Parathyroid adenoma (tissue), 2 donors: ENCODE results near the gene ITPKB.

Experiments used
- H2AFZ ChIP-seq: fragments of 300-600 bp; sonication (generic); one replicate; pipeline ENCODE4 v1.7.0; 2017; ENCODE audit warnings: antibody characterized with exemption, mild to moderate bottlenecking
- H3K27ac ChIP-seq: fragments of 300-600 bp; sonication (generic); one replicate; pipeline ENCODE4 v1.7.0; 2017
- H3K27me3 ChIP-seq: fragments of 300-600 bp; sonication (generic); one replicate; pipeline ENCODE4 v1.7.0; 2017; ENCODE audit warnings: low read length; ENCODE audit not compliant: control insufficient read depth, insufficient read depth
- H3K36me3 ChIP-seq: fragments of 300-600 bp; sonication (generic); one replicate; pipeline ENCODE4 v1.7.0; 2017; ENCODE audit warnings: low read length; ENCODE audit not compliant: control insufficient read depth, insufficient read depth
- H3K4me1 ChIP-seq: fragments of 300-600 bp; sonication (generic); one replicate; pipeline ENCODE4 v1.7.0; 2017; ENCODE audit warnings: control low read depth
- H3K4me2 ChIP-seq: fragments of 300-600 bp; sonication (generic); one replicate; pipeline ENCODE4 v1.7.0; 2017; ENCODE audit warnings: low read length
- H3K4me3 ChIP-seq: fragments of 300-600 bp; sonication (generic); one replicate; pipeline ENCODE4 v1.7.0; 2017; ENCODE audit warnings: low read depth, low read length
- H3K79me2 ChIP-seq: fragments of 300-600 bp; sonication (generic); one replicate; pipeline ENCODE4 v1.7.0; 2017; ENCODE audit warnings: control low read depth
- H3K9ac ChIP-seq: fragments of 300-600 bp; sonication (generic); one replicate; pipeline ENCODE4 v1.7.0; 2017; ENCODE audit warnings: mild to moderate bottlenecking
- H3K9me3 ChIP-seq: fragments of 300-600 bp; sonication (generic); one replicate; pipeline ENCODE4 v1.7.0; 2017; ENCODE audit warnings: low read length; ENCODE audit not compliant: control insufficient read depth
- CTCF ChIP-seq: fragments of 300-600 bp; sonication (generic); IDR thresholded peaks from one replicate; pipeline ENCODE4 v1.7.0; 2017; ENCODE audit warnings: antibody characterized with exemption, mild to moderate bottlenecking
- donor health status: primary hyperparathyroidism.

Gene ITPKB

GRCh38 chr1:226728448-226728847 is 10.6 kb downstream of the ITPKB start:
- Histone ChIP-seq H3K4me1 (no peaks in the 10 kb centered on the region), H3K79me2 (peaks cover 5% of the 10 kb centered on the region), H2AFZ (no peak overlapping the region), H3K36me3 (no peaks in the 10 kb centered on the region), H3K4me2 (no peak overlapping the region), H3K9ac (no peak overlapping the region), H3K4me3 (no peak overlapping the region), H3K9me3 (no peaks in the 10 kb centered on the region), H3K27me3 (no peaks in the 10 kb centered on the region), H3K27ac (no peak overlapping the region)
- TF ChIP-seq CTCF, result no peak

- H3K27me3 ChIP-seq, result no peaks in the 10 kb centered on the region
- no peaks in the 10 kb centered on the region for H3K36me3 ChIP-seq
- no peak overlapping the region for H3K27ac ChIP-seq
- TF ChIP-seq CTCF, result no peak
- no peaks in the 10 kb centered on the region for H3K4me1 ChIP-seq
- H3K4me2 ChIP-seq, result no peak overlapping the region
- H3K79me2 ChIP-seq, result peaks cover 5% of the 10 kb centered on the region
- no peak overlapping the region for H2AFZ ChIP-seq
- no peak overlapping the region for H3K4me3 ChIP-seq
- H3K9me3 ChIP-seq, result no peaks in the 10 kb centered on the region
- H3K9ac ChIP-seq, result no peak overlapping the region
These were observed 13.2 kb downstream of the ITPKB start for GRCh38 chr1:226725897-226726267.

- no peaks in the 10 kb centered on the region for H3K36me3 ChIP-seq
- H3K4me1 ChIP-seq, result no peaks in the 10 kb centered on the region
- TF ChIP-seq CTCF, result no peak
- H3K27ac ChIP-seq, result no peak overlapping the region
- H3K9ac ChIP-seq, result no peak overlapping the region
- H3K4me3 ChIP-seq, result no peak overlapping the region
- H3K27me3 ChIP-seq, result no peaks in the 10 kb centered on the region
- no peaks in the 10 kb centered on the region for H3K9me3 ChIP-seq
- peaks cover 5% of the 10 kb centered on the region for H3K79me2 ChIP-seq
- H3K4me2 ChIP-seq, result peak overlapping the region; percentile 11
- no peak overlapping the region for H2AFZ ChIP-seq
These were observed 15.2 kb downstream of the ITPKB start for GRCh38 chr1:226723657-226724532.

- H3K79me2 ChIP-seq, result peaks cover 5% of the 10 kb centered on the region
- no peak overlapping the region for H3K4me3 ChIP-seq
- no peaks in the 10 kb centered on the region for H3K27me3 ChIP-seq
- H3K9ac ChIP-seq, result no peak overlapping the region
- H2AFZ ChIP-seq, result no peak overlapping the region
- no peaks in the 10 kb centered on the region for H3K36me3 ChIP-seq
- no peaks in the 10 kb centered on the region for H3K4me1 ChIP-seq
- no peaks in the 10 kb centered on the region for H3K9me3 ChIP-seq
- peak overlapping the region; percentile 18 for H3K4me2 ChIP-seq
- no peak for TF ChIP-seq CTCF
- no peak overlapping the region for H3K27ac ChIP-seq
These were observed 16.0 kb downstream of the ITPKB start for GRCh38 chr1:226722901-226723656.
